DOHH2 (cell line): Measurements from ENCODE around the gene LIN37.

ENCODE experiments used
- H3F3A ChIP-seq: fragments of 200-600 bp; sonication (generic), shearing (Covaris generic); 2 replicates; pipeline ENCODE4 v1.6.0; 2016; ENCODE audit warnings: antibody characterized with exemption, mild to moderate bottlenecking; ENCODE audit not compliant: control insufficient read depth, insufficient read depth
- H3K27ac ChIP-seq: fragments of 200-600 bp; sonication (generic); 2 replicates; pipeline ENCODE4 v1.5.1; 2014; ENCODE audit warnings: low read depth, mild to moderate bottlenecking, low read length, moderate library complexity
- H3K27me3 ChIP-seq: fragments of 200-600 bp; sonication (generic); 2 replicates; pipeline ENCODE4 v1.6.1; 2014; ENCODE audit warnings: mild to moderate bottlenecking, low read length, mixed read lengths; ENCODE audit not compliant: control insufficient read depth
- H3K36me3 ChIP-seq: fragments of 200-600 bp; sonication (generic); 2 replicates; pipeline ENCODE4 v1.6.1; 2014; ENCODE audit warnings: mild to moderate bottlenecking, low read length, moderate library complexity, mixed read lengths; ENCODE audit not compliant: control insufficient read depth
- H3K4me1 ChIP-seq: fragments of 200-600 bp; sonication (generic); 2 replicates; pipeline ENCODE4 v1.6.1; 2014; ENCODE audit warnings: mild to moderate bottlenecking, low read length, mixed read lengths; ENCODE audit not compliant: control insufficient read depth
- H3K4me2 ChIP-seq: fragments of 200-600 bp; sonication (generic); 2 replicates; pipeline ENCODE4 v1.6.0; 2014; ENCODE audit warnings: mild to moderate bottlenecking, low read length, moderate library complexity
- H3K4me3 ChIP-seq: fragments of 200-600 bp; sonication (generic); 2 replicates; pipeline ENCODE4 v1.5.1; 2014; ENCODE audit warnings: mild to moderate bottlenecking, low read length, mixed read lengths
- H3K79me2 ChIP-seq: fragments of 200-600 bp; sonication (generic); 2 replicates; pipeline ENCODE4 v1.6.1; 2014; ENCODE audit warnings: mild to moderate bottlenecking, low read length, mixed read lengths; ENCODE audit not compliant: control insufficient read depth
- H3K9me2 ChIP-seq: fragments of 200-600 bp; sonication (generic); replicated peaks from 2 replicates; pipeline ENCODE4 v1.6.1; 2014; ENCODE audit warnings: mild to moderate bottlenecking, low read length, mixed read lengths; ENCODE audit not compliant: control insufficient read depth
- H3K9me3 ChIP-seq: fragments of 200-600 bp; sonication (generic); 2 replicates; pipeline ENCODE4 v1.6.1; 2014; ENCODE audit warnings: antibody characterized with exemption, low read length, mixed read lengths; ENCODE audit not compliant: control insufficient read depth, insufficient read depth
- H4K20me1 ChIP-seq: fragments of 200-600 bp; sonication (generic); 2 replicates; pipeline ENCODE4 v1.6.0; 2014; ENCODE audit warnings: low read depth, mild to moderate bottlenecking, antibody characterized with exemption, low read length, moderate library complexity; ENCODE audit not compliant: control insufficient read depth, insufficient read depth
- CTCF ChIP-seq: fragments of 200-600 bp; sonication (generic); IDR thresholded peaks from one replicate; pipeline ENCODE4 v1.5.1; 2014; ENCODE audit warnings: antibody characterized with exemption, mild to moderate bottlenecking, low read depth, low read length; ENCODE audit not compliant: poor library complexity, severe bottlenecking
- EZH2phosphoT487 ChIP-seq: fragments of 200-600 bp; sonication (generic); IDR thresholded peaks from 2 replicates; pipeline ENCODE4 v1.6.1; 2017; ENCODE audit warnings: borderline replicate concordance, mild to moderate bottlenecking, antibody characterized with exemption, low read length, moderate library complexity, mixed read lengths

LIN37 gene

GRCh38 chr19:35745328-35746086 lies 2.9 kb upstream of the LIN37 start, which contains the start of the genes PSENEN and U2AF1L4:
Gene PSENEN, plus strand, starts transcription at chr19:35745651. Its CDS starts 280 bp downstream, at chr19:35745931.
Gene U2AF1L4, minus strand, starts transcription at chr19:35745418. Its CDS starts 27 bp downstream, at chr19:35745391.
- Histone ChIP-seq H4K20me1 (no peaks in the 10 kb centered on the region), H3K27ac (peak within 1 kb of the TSS; percentile 86), H3K4me2 (peak within 1 kb of the TSS; percentile 86), H3F3A (no peaks in the 10 kb centered on the region), H3K9me2 (no peaks in the 10 kb centered on the region), H3K4me3 (peak within 1 kb of the TSS; percentile 92), H3K4me1 (peaks cover 51% of the 10 kb centered on the region), H3K9me3 (peaks cover 5% of the 10 kb centered on the region; the same call in 1 of the 2 replicates), H3K27me3 (no peaks in the 10 kb centered on the region), H3K36me3 (peaks cover 8% of the 10 kb centered on the region; the same call in 1 of the 2 replicates), H3K79me2 (peaks cover 14% of the 10 kb centered on the region)
- TF ChIP-seq CTCF (no peak), EZH2phosphoT487 (no peak)

- no peaks in the 10 kb centered on the region for H3K27me3 ChIP-seq
- H3K4me3 ChIP-seq: peak overlapping the region; percentile 92
- peaks cover 5% of the 10 kb centered on the region; the same call in 1 of the 2 replicates for H3K9me3 ChIP-seq
- peak overlapping the region; percentile 32; the same call in 1 of the 2 replicates for H3K27ac ChIP-seq
- no peak for TF ChIP-seq EZH2phosphoT487
- no peak for TF ChIP-seq CTCF
- peaks cover 49% of the 10 kb centered on the region for H3K4me1 ChIP-seq
- peaks cover 14% of the 10 kb centered on the region for H3K79me2 ChIP-seq
- no peaks in the 10 kb centered on the region for H3K9me2 ChIP-seq
- H3K36me3 ChIP-seq: peaks cover 8% of the 10 kb centered on the region; the same call in 1 of the 2 replicates
- H3F3A ChIP-seq: no peaks in the 10 kb centered on the region
- no peaks in the 10 kb centered on the region for H4K20me1 ChIP-seq
- peak overlapping the region; percentile 86 for H3K4me2 ChIP-seq
Observed at GRCh38 chr19:35746087-35746462, 2.3 kb upstream of the LIN37 start.

GRCh38 chr19:35746531-35746930 lies 1.8 kb upstream of the LIN37 start:
- H3K9me3 ChIP-seq: peaks cover 5% of the 10 kb centered on the region; the same call in 1 of the 2 replicates
- TF ChIP-seq CTCF: no peak
- TF ChIP-seq EZH2phosphoT487: no peak
- H3K4me2 ChIP-seq: peak overlapping the region; percentile 86
- H3K27me3 ChIP-seq: no peaks in the 10 kb centered on the region
- H3K27ac ChIP-seq: no peak overlapping the region
- peaks cover 46% of the 10 kb centered on the region for H3K4me1 ChIP-seq
- peaks cover 14% of the 10 kb centered on the region for H3K79me2 ChIP-seq
- no peaks in the 10 kb centered on the region for H3K9me2 ChIP-seq
- H4K20me1 ChIP-seq: no peaks in the 10 kb centered on the region
- H3K36me3 ChIP-seq: peaks cover 8% of the 10 kb centered on the region; the same call in 1 of the 2 replicates
- H3F3A ChIP-seq: no peaks in the 10 kb centered on the region
- H3K4me3 ChIP-seq: peak overlapping the region; percentile 92
